Right kidney (tissue), 1 donor: ENCODE results near the gene CFAP99.
"Not testable (repeated sequence)": the region's sequence is repeated elsewhere in the genome, so short reads cannot be mapped to it uniquely, and the experiment has no call there.

Experiments used
- DNase-seq: peaks from one replicate; pipeline ENCODE4 v3.0.0-alpha.2; 2016

Gene CFAP99

DNA sequence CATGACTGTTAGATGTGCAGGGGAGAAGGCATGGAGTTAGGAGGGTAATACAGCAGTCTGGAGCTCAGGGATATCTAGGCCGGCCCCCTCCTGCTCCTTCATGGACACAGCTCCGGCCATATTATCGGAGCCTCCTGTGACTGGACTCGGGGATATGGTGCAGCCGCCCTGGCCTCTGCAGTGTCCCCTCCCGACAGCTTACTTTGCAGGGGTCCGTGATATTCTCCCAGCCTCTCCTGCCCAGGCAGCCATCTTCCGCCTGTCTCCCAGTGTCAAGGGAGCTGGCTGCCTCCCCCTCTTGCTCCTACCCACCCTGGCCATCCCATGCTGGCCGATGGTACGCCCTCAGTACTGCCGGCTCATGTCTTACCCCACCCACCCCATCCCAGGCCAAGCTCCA, 30.3 kb downstream of the CFAP99 start:
- DNase-seq = no peak

DNA sequence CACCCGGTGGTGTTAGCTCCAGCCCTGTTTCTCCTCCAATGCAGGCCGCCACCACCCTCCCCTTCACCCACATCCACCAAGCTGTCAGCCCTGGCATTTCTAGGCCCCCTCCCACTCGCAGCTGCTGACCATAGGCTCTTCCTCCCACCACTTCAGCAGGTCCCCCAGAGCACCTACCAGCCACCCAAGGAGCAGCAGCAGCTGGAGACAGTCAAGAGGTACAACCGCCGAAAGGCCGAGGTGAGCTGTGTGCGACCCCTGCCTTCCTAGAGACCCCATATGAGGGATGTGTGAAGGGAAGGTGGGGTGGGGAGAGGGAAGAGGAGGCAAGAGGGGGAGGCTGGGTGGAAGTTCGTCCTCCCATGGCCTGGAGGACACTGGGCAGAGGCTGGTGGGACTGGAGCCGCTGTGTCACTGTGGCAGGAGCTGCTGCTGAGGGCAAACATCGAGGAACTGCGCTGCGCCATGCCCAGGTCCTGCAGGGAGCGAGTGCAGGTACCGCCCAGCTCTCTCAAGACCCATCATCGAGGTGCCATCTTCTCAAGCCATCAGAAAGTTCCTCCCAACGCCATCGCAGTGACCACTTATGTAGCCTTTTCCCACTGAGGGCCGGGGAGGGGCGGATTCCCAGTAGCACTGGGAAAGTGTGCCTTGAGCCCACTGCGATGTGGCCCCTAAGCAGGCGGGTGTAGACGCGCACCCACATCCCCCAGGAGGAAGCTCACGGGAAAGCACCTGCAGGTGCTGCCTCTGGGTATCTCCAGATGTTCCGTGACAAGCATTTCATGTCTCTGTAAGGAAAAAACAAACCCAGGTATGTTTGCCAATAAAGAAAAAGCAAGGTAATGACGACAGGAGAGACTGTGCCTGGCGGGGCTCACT, 31.0 kb downstream of the CFAP99 start:
- DNase-seq = no peak

DNA sequence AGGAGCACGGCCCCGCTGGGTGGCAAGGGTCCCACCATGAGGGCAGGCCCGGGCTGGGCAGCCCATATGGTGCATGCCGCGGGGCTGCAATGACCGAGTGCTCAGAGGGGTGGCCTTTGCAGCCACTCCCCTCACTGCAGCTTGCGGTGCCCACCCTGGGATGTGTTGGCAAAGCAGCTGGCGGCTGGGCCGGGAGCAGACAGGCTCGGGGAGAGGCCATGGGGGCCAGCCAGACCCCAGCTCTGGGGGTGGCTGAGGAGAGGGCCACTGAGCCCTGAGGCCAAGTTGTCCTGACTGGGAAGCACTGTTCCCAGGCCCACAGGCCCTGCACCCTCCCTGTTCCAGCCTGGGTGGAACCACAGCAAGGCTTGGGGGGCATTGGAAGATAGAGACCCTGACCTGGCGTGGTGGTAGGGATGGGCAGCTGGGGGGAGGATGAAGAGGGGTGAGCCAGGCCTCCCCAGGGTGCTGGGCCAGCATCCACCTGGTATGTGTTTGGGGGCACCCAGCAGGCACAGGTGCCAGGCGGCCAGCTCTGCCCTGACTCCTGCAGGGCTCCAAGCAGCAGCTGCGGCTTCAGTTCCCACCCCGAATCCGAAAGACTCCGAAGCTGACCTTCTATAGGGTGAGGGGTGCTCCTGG, 31.8 kb downstream of the CFAP99 start:
- DNase-seq = no peak

DNA sequence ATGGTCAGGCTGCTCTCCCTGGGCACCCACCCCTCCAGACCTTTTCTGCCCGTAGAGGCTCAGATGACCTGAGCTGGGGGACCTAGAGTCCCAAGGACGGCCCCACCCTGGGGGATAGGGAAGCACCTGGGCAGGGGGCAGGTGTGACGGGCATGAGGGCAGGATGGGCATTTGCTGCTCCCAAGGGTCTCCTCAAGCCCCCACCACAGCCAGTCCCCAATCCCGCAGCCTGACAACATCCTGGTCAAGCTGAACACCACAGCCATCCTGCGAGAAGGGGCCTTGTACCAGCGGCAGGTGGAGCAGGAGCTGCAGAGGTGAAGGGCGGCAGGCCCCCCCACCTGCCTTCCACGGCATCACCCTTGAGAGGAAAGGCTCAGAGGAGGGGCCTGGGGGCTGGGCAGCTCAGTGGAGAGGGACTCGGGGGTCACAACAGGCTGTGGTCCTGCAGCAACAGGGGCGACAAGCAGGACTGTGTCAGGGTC, 32.3 kb downstream of the CFAP99 start:
- no peak for DNase-seq

DNA sequence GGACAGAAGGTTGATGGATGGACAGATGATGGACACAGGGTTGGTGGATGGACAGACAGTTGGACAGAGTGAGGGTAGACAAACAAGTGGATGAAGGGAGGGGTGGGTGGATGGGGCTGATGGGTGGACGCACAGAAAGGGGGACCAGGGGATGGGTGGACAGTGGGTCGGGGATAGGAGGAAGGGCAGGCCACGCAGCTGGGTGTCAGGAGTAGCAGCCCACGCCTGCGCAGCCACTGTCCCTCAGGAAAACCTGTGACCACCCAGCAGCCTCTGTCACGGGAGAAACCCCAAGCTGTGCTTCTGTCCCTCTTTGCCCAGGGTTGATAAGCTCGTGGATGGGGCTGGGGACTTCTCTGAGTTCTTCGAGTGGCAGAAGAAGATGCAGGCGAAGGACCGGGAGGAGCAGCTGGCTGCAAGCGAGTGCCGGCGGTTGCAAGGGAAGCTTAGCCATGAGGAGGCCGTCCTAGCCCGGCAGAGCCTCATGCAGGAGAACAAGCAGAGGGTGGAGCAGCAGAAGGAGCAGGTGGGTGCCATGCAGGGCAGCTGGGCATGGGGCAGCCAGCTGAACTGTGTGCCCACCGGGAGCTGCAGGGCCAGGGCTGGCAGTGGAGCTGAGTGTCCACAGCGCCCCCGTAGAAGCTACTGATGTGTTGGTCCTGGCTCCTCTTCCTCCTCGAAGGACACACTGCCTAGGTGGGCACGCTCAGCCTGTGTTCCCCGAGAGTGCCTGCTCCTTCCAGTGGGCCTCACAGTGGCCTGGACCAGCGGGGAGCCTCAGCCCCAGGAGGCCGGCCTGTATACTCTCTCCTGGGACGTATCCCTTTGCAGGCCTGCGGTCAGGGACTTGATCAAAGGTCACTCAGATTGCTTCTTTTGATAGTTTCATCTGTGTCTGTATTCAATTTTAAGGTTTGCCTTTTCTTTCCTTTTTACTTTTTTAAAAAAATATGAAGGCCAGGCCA, 33.3 kb downstream of the CFAP99 start:
- no peak for DNase-seq

DNA sequence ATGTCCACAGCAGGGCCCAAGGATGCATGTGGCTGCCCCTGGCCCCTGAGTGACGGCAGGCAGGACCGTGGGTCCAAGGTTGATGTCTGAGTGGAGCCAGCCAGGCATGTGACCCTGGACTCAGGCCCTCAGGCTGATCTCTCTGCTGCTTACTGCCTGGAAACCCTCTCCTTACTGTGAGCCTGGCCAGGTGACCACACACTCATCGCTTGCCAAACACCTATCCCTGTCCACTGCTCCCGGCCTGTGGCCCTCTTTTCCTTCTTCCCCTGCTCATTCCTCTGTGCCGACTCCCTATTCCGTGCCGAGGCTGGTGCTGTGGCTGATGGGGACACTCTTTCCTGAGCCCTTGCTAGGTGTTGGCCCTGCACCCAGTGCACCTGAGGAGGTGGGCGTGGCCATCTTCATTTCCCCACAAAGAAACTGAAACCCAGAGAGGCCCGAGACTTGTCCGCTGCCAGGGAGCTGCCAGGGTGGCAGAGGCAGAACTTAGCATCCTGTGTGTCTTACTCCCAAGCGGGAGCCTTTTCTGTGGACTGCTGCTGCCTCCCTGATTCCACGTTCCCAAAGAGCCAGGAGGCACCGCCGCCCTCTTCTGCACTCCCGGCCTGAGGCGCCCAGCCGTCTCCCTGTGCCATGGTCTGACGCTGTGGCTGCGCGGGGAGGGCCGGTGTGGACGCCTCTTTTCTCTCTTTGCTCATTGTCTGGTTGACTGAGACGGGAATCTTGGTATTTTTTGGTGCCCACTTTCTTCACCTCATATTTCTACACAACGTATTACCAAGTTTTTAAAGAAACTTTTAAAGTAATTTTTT, 38.9 kb downstream of the CFAP99 start:
- no peak for DNase-seq

DNA sequence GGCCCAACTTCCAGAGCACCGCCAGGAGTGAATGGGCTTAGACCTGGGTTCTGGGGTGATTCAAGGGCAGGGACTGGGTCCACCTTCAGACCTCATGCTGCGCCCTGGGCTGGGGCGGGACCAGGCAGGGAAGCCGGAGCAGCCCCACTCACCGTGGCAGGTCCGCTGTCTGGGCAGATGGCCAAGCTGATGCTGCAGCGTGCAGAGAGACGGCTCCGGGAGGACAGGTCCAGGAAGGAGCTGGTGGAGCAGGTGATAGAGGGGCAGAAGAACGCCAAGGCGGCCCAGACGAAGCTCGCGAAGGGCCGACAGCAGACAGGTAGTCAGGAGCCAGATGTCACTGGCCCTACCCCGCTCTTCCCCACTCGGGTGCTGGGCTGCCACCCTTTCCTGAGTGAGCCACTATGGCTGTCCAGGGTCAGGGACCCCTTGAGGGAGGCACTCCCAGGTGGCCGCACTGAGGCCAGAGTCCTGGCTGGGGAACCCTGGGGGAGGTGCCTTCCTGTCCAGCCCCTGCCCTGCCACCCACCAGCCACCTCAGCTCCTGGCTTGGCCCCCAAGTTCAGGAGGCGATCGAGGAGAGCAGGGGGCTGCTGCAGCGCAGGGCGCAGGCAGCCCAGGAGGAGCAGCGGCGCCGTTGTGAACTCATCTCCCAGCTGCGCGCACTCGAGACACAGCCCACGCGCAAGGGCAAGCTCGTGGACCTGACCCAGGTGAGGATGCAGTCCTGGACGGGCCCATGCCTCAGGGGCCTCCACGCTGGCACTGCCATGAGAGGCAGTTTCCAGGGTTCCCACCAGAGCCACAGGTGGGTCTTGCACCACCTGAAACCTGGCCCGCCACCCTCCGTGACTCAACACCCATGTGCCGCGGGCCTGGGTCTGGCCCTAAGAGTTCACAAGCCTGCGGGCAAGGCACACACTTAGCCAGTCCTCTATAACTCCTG, 40.1 kb downstream of the CFAP99 start:
- no peak for DNase-seq

DNA sequence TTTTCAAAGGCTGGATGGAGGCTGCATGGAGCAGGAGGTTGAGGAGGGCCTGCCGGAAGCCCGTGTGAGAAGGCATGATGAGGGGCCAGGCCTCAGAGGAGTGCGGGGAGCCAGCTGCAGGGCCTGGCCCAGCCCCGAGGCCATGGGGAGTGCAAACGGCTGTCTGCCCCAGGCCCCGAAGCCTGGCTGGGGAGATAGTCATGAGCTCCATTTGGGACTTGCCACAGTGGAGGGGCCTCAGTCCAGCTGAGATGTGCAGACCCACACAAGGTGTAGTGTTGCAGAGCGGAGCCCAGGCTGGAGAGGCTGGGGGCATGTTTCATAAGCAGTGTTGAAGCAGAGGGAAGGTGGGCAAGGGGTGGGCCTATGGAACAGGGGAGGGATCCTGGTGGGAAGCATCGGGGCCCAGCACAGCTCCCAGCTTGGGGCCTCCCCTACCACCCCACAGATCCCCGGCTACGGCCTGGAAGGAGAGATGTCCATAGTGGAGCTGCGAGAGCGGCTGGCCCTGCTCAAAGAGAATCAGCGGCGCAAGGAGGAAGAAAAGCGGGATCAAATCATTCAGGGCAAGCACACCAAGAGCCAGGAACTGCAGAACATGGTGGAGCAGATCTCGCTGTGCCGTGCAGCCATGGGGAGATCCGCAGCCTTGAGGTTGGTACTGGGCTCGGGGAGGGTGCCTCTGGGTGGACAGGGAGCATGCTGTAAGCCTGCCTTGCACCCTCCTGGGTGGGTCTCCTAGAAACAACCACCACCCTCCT, 41.0 kb downstream of the CFAP99 start:
- DNase-seq = no peak

DNA sequence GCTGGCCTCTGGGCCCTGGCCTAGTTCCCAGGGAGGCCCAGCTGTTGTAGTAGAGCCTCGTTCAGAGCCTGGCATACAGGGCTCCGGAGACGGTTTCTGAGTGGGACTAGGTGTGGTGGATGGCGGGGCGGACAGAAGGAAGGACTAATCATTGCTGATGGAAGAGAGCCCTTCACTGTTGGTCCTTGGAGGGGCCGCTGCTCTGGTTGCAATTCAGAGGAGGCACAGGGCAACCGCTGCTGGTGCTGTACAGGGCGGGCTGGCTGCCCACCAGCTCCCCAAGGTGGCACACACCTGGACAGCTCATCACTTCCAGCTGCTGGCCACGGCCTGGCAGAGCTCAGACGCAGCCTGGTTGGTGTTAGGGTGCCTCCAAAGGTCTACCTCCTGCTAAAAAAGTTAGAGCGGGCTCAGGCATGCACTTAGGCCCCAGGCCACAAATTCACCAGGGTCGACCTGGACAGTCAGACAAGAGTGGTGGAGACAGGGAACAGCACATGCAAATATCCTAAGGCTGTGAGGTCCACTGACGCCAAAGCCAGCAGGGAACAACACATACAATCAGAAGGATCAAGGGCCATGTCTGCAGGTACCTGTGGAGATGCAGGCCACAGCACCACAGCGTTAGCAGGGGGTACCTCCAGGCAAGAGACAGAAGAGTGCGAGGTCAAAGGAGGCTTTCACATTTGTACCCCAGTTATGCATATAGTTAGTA, 42.6 kb downstream of the CFAP99 start:
- DNase-seq = no peak

DNA sequence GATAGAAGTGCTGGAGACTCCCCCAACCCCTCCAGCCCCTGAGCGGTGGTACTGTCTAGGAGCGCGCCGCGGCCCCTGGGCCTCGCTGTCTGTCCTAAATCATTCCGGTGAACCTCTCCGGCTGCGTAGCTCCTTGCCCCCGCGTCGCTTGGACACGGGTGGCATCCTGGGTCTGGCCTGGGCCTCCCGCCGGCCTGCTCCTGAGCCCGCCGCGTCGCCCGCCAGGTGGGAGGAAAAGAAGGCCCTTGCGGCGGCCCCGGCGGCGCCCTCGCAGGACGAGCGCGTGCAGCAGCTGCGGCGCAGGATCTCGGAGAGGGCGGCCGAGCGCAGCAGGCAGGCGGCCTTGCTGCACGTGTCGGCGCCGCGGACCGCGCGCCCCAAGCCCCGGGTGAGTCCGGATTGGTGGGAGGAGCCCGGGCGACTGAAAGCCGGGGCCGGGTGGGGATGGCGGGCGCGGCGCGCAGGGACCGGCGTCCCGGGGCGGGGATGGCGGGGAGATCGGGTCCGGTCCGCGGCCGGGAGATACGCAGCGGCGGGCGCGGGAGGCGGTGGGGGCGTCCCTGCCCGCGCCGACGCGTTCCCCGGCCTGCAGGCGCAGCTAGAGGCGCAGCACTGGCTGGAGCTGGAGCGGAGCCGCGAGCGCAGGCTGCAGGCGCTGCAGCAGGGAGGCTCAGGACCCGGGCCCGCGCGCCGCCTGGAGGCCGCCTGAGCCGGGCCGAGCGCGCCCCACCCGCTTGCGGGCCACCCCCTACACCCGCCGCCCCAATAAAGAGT, 43.6 kb downstream of the CFAP99 start:
- peak; percentile 80 for DNase-seq

DNA sequence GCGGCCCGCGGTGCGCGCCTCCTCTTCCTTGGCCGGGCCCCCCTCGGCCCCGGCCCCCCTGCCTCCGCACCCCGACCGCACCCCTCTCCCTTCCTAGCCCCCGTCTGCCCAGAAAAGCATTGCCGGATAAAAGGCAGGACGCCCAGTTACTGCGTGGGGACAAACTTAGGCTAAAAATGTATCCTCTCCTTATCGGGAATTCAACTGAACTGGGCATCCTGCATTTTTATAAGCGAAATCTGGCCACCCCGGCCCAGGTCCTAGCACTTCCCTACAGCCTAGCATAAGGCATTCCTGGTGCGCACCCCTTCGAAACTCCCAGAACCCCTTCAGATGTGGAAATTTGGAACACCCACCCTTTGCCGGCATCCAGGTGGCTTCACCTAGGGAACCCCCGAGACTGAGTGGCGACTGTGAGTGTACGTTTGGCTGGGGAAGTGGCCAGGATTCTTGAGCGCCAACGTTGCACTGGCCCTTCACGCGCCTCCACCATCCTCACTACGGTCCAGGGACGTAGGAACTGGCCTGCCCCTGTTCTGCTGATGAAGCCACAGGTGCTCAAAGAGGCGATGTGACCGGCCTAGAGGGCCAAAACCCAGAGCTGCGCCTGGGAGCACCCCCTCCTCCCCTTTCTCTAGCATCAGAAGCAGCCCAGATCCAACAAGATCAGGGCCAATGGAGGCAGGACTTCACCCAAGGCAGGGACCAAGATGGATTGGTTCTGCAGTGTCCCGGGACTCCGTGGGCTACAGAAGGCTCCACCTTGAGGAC, 44.4 kb downstream of the CFAP99 start:
- DNase-seq = no peak

DNA sequence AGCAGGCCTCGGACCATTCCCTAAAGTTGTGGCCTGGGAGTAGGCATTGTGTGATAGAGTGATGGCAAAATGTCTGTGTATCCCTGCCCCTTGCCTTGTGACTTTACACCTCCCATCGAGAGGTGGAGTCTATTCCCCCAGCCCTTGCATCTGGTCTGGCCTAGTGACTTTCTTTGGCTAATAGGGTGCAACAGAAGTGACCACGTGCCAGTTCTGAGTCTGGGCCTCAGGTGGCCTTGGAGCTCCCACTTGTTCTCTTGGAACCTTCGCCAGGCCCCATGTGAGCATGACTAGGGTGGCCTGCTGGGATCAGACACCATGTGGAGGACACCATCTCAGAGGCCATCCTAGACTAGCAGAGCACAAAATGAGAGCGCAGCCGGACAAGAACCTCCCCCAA, 46.3 kb downstream of the CFAP99 start:
- no peak for DNase-seq

DNA sequence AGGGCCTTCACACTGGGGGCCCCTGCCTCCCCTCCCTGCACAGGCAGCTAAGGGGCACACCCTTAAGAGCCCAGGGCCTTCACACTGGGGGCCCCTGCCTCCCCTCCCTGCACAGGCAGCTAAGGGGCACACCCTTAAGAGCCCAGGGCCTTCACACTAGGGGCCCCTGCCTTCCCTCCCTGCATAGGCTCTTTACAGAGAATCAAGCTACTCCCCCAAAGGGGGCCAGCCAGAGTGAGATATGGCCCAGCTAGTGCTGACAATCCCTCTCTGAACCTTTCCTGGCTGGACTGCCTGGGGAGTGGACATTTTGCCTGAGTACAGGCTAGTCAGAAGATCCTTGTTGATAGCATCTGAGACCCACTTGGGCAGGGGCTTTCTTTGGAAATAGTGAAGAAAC, 46.8 kb downstream of the CFAP99 start:
- DNase-seq = not testable (repeated sequence)

DNA sequence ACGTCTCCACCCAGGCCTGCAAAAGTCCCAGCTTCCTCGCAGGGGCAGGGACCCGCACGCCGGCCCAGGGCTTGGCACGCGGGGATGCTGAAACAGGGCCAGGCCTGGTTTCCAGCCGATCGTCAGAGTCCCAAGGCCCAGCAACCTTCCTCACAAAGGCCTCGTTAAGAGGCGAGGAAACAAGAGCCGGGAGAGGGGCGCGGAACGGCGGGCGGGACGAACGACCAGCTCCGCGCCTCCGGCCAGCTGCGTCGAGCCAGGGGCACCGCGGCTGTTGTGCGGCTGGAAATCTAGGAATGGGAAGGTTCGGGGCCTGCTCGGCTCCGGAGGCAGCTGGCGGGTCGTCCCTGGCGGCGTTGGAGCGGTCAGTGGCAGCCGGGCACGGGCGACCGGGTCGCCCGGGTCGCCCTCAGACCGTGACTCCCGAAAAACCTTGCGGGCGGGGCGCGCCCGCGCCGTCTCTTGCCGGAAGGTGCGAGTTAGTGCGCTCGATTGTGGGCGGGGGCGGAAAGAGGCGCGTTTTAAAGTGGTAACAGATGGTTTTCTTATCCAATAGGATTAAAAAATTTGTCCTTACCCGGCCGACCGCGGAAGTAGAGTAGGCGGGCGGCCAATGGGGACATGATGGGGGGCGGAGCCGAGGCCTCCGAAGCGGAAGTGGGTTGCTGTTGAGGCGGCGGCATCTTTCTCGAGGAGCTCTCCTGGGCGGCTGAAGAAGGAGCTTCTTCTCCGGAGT, 49.9 kb downstream of the CFAP99 start, which contains the start of gene RNF4:
TSS of gene RNF4 (plus strand) at position 651 of the 736 bp plus-strand sequence. CDS start 21,388 bp downstream, outside the sequence.
- DNase-seq = peak; percentile 99

DNA sequence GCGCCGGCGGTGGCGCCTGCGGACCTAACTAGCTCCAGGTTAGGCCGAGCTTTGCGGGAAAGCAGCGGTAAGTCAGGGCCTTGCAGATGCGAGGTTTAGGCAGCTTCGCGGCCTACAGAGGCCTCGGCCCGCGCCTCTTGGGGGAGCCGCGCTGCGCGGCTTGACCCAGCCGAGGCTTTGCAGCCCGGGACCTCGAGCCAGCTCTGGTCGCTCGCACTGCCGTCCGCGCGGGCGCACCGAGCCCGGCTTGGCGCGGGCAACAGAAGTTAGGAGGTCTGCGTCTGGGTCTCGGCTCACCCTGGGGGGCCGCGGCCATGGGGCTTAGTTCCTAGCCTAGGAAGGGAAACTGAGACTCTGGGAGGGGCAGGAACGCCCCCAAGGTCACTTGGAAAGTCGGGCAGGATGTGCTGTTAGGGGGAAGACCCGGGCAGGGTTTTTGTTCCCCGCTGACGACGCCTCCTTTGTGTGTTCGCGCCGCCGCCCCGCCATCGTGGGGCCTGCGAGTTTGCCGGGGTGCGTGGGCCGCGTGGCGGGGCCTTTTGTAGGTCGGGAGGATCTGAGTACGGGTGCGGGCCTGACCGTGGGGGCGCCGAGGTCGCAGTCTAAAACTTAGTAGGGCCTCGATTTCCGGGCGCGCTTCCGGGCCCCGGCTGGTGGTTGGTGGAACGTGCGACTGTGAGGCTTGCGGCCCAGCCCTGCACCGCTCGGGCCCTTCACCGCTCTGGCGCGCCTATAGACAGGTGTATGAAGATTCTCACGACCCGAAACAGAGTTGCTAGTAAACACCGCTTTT, 50.6 kb downstream of the CFAP99 start:
- peak; percentile 91 for DNase-seq

DNA sequence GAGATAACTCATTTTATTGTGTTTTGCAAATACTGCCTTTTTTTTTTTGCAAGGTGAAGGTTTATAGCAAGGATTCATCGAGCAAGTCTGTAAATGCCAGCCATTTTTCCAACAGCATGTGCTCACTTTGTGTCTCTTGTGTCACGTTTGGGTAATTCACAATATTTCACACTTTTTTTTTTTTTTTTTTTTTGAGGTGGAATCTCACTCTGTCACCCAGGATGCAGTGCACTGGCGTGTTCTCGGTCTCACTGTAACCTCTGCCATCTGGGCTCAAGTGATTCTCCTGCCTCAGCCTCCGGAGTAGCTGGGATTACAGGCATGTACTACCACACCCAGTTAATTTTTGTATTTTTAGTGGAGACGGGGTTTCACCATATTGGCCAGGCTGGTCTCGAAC, 52.0 kb downstream of the CFAP99 start:
- DNase-seq = no peak
